22Rv1 (cell line): Measurements from ENCODE around the gene SPTLC2.

Experiments used
- CTCF ChIP-seq: fragments of 450-650 bp; IDR thresholded peaks from 2 replicates; pipeline ENCODE4 v1.5.1; 2017; ENCODE audit warnings: mild to moderate bottlenecking
- ZFX ChIP-seq: fragments of 450-650 bp; IDR thresholded peaks from 2 replicates; pipeline ENCODE4 v1.6.1; 2017; ENCODE audit warnings: antibody characterized with exemption, borderline replicate concordance

GRCh38 chr14:77529963-77530362 lies 86.5 kb downstream of the SPTLC2 start:
- TF ChIP-seq CTCF (no peak), ZFX (no peak)
